Ecto neural progenitor cell (in vitro differentiated cells): Measurements from ENCODE around the gene ZNF385D.
"Not testable (repeated sequence)": the region's sequence is repeated elsewhere in the genome, so short reads cannot be mapped to it uniquely, and the experiment has no call there.

Experiments
- DNase-seq: peaks from one replicate; pipeline ENCODE4 v3.0.0-alpha.2; 2018; ENCODE audit warnings: low spot score

The ZNF385D gene

GRCh38 chr3:21446945-21447475 lies 304.0 kb downstream of the ZNF385D start:
- no peak for DNase-seq

- DNase-seq: no peak
Measured at GRCh38 chr3:21446027-21446426, 305.0 kb downstream of the ZNF385D start.

GRCh38 chr3:21441821-21442220 lies 309.2 kb downstream of the ZNF385D start:
- DNase-seq: no peak

- no peak for DNase-seq
Measured at GRCh38 chr3:21436835-21437234, 314.2 kb downstream of the ZNF385D start.

- no peak for DNase-seq
Measured at GRCh38 chr3:21435871-21436270, 315.1 kb downstream of the ZNF385D start.

GRCh38 chr3:21434310-21434709 lies 316.7 kb downstream of the ZNF385D start:
- DNase-seq: no peak

GRCh38 chr3:21433751-21434150 lies 317.3 kb downstream of the ZNF385D start:
- DNase-seq: no peak

- DNase-seq: no peak
Measured at GRCh38 chr3:21426920-21427319, 324.1 kb downstream of the ZNF385D start.

GRCh38 chr3:21425715-21426114 lies 325.3 kb downstream of the ZNF385D start:
- no peak for DNase-seq

GRCh38 chr3:21421096-21421495 lies 329.9 kb downstream of the ZNF385D start:
- no peak for DNase-seq

GRCh38 chr3:21417991-21418390 lies 333.0 kb downstream of the ZNF385D start:
- DNase-seq: no peak

- no peak for DNase-seq
Measured at GRCh38 chr3:21414506-21414905, 336.5 kb downstream of the ZNF385D start.

- DNase-seq: no peak
Measured at GRCh38 chr3:21411058-21411457, 340.0 kb downstream of the ZNF385D start.

GRCh38 chr3:21409401-21409800 lies 341.6 kb downstream of the ZNF385D start:
- DNase-seq: no peak

- DNase-seq: no peak
Measured at GRCh38 chr3:21407743-21408142, 343.3 kb downstream of the ZNF385D start.

- DNase-seq: no peak
Measured at GRCh38 chr3:21405671-21406667, 345.0 kb downstream of the ZNF385D start.

- DNase-seq: no peak
Measured at GRCh38 chr3:21398461-21398860, 352.5 kb downstream of the ZNF385D start.

- no peak for DNase-seq
Measured at GRCh38 chr3:21393683-21394311, 357.2 kb downstream of the ZNF385D start.

GRCh38 chr3:21392526-21392925 lies 358.5 kb downstream of the ZNF385D start:
- DNase-seq: no peak

GRCh38 chr3:21390856-21391255 lies 360.2 kb downstream of the ZNF385D start:
- no peak for DNase-seq

- no peak for DNase-seq
Measured at GRCh38 chr3:21390136-21390535, 360.9 kb downstream of the ZNF385D start.

- DNase-seq: not testable (repeated sequence)
Measured at GRCh38 chr3:21387142-21387826, 363.7 kb downstream of the ZNF385D start.
